ENCODE measurements around the gene NHERF2.

The NHERF2 gene

GRCh38 chr16:1978476-1979120 is 48.1 kb upstream of the NHERF2 start:
- Histone ChIP-seq H2BK12ac (ENCODE audit: low read length in 2 of 2) (no peak overlapping the region), H2BK5ac (ENCODE audit: low read depth, low read length, poor library complexity, severe bottlenecking) (no peak overlapping the region), H3K36me3 (ENCODE audit: control insufficient read depth in 1 of 2, insufficient read depth in 2 of 2, low read depth in 1 of 2, low read length in 2 of 2) (peaks cover 45 to 67% of the 10 kb centered on the region in 2 experiments), H4K8ac (ENCODE audit: low read length) (no peak overlapping the region), H3K9ac (ENCODE audit: low read length) (no peak overlapping the region), H4K91ac (ENCODE audit: low read length) (no peak overlapping the region), H2AK5ac (ENCODE audit: low read length, severe bottlenecking) (no peak overlapping the region), H2AFZ (ENCODE audit: low read depth, low read length) (no peak overlapping the region), H3K27me3 (ENCODE audit: control insufficient read depth in 1 of 2, insufficient read depth in 1 of 2, low read length in 2 of 2) (peaks cover 35 to 41% of the 10 kb centered on the region in 2 experiments), H3K4me2 (ENCODE audit: low read length, poor library complexity, severe bottlenecking) (no peak overlapping the region), H3K18ac (ENCODE audit: low read depth in 1 of 2, low read length in 2 of 2) (no peak overlapping the region), H3K4me1 (ENCODE audit: control insufficient read depth, insufficient read depth, low read depth, low read length) (peaks cover 29% of the 10 kb centered on the region), H3K27ac (ENCODE audit: low read length, poor library complexity, severe bottlenecking) (no peak overlapping the region), H3K9me3 (ENCODE audit: control insufficient read depth, low read length) (no peaks in the 10 kb centered on the region), H3K4ac (ENCODE audit: low read depth in 1 of 2, low read length in 2 of 2) (no peak overlapping the region), H3K4me3 (ENCODE audit: insufficient read depth in 1 of 2, low read depth in 1 of 2, low read length in 2 of 2) (no peak overlapping the region), H3K14ac (ENCODE audit: low read length in 2 of 2) (no peak overlapping the region), H2BK15ac (ENCODE audit: low read depth, poor library complexity, severe bottlenecking) (no peak overlapping the region), H3K23ac (ENCODE audit: low read length in 2 of 2) (no peak overlapping the region), H2BK120ac (ENCODE audit: low read depth, low read length) (no peak overlapping the region), H3K79me1 (replicated peaks; ENCODE audit: low read length, poor library complexity, severe bottlenecking) (peaks cover 20% of the 10 kb centered on the region)
- no peak for DNase-seq
- WGBS = 78% methylated on average over 37 of the region's 37 CpGs

- 16% methylated on average over 51 of the region's 70 CpGs for WGBS
- Histone ChIP-seq H3K9ac (ENCODE audit: low read length) (no peak overlapping the region), H3K79me1 (replicated peaks; ENCODE audit: low read length, poor library complexity, severe bottlenecking) (peaks cover 12% of the 10 kb centered on the region), H2BK120ac (ENCODE audit: low read depth, low read length) (no peak overlapping the region), H3K36me3 (ENCODE audit: control insufficient read depth in 1 of 2, insufficient read depth in 2 of 2, low read depth in 1 of 2, low read length in 2 of 2) (peaks cover 41 to 58% of the 10 kb centered on the region in 2 experiments), H3K9me3 (ENCODE audit: control insufficient read depth, low read length) (no peaks in the 10 kb centered on the region), H4K91ac (ENCODE audit: low read length) (no peak overlapping the region), H2AFZ (ENCODE audit: low read depth, low read length) (no peak overlapping the region), H3K4me2 (ENCODE audit: low read length, poor library complexity, severe bottlenecking) (no peak overlapping the region), H3K27ac (ENCODE audit: low read length, poor library complexity, severe bottlenecking) (no peak overlapping the region), H4K8ac (ENCODE audit: low read length) (no peak overlapping the region), H3K4me3 (ENCODE audit: insufficient read depth in 1 of 2, low read depth in 1 of 2, low read length in 2 of 2) (no peak overlapping the region), H3K4ac (ENCODE audit: low read depth in 1 of 2, low read length in 2 of 2) (no peak overlapping the region), H2BK5ac (ENCODE audit: low read depth, low read length, poor library complexity, severe bottlenecking) (no peak overlapping the region), H2BK12ac (ENCODE audit: low read length in 2 of 2) (no peak overlapping the region), H2AK5ac (ENCODE audit: low read length, severe bottlenecking) (no peak overlapping the region), H3K14ac (ENCODE audit: low read length in 2 of 2) (no peak overlapping the region), H3K4me1 (ENCODE audit: control insufficient read depth, insufficient read depth, low read depth, low read length) (peaks cover 28% of the 10 kb centered on the region), H3K18ac (ENCODE audit: low read depth in 1 of 2, low read length in 2 of 2) (no peak overlapping the region), H2BK15ac (ENCODE audit: low read depth, poor library complexity, severe bottlenecking) (peak overlapping the region; percentile 33), H3K27me3 (ENCODE audit: control insufficient read depth in 1 of 2, insufficient read depth in 1 of 2, low read length in 2 of 2) (peaks cover 35 to 41% of the 10 kb centered on the region in 2 experiments), H3K23ac (ENCODE audit: low read length in 2 of 2) (peak overlapping the region; percentile 22 to 23)
- no peak for DNase-seq
Measured at GRCh38 chr16:1979271-1980029, 47.3 kb upstream of the NHERF2 start.

- H3K4ac ChIP-seq (ENCODE audit: low read depth in 1 of 2, low read length in 2 of 2) = no peak overlapping the region
- no peak overlapping the region for H3K27ac ChIP-seq (ENCODE audit: low read length, poor library complexity, severe bottlenecking)
- no peak overlapping the region for H2BK15ac ChIP-seq (ENCODE audit: low read depth, poor library complexity, severe bottlenecking)
- no peak overlapping the region for H2AK5ac ChIP-seq (ENCODE audit: low read length, severe bottlenecking)
- H3K4me3 ChIP-seq (ENCODE audit: insufficient read depth in 1 of 2, low read depth in 1 of 2, low read length in 2 of 2) = peak overlapping the region in 1 of 2 experiments; percentile 4
- DNase-seq = no peak
- H3K27me3 ChIP-seq (ENCODE audit: control insufficient read depth in 1 of 2, insufficient read depth in 1 of 2, low read length in 2 of 2) = peaks cover 35 to 41% of the 10 kb centered on the region in 2 experiments
- no peak overlapping the region for H3K18ac ChIP-seq (ENCODE audit: low read depth in 1 of 2, low read length in 2 of 2)
- H3K36me3 ChIP-seq (ENCODE audit: control insufficient read depth in 1 of 2, insufficient read depth in 2 of 2, low read depth in 1 of 2, low read length in 2 of 2) = peaks cover 34 to 51% of the 10 kb centered on the region in 2 experiments
- H3K23ac ChIP-seq (ENCODE audit: low read length in 2 of 2) = no peak overlapping the region
- H3K14ac ChIP-seq (ENCODE audit: low read length in 2 of 2) = no peak overlapping the region
- H2BK5ac ChIP-seq (ENCODE audit: low read depth, low read length, poor library complexity, severe bottlenecking) = no peak overlapping the region
- WGBS = 20% methylated on average over 41 of the region's 53 CpGs
- no peak overlapping the region for H2BK12ac ChIP-seq (ENCODE audit: low read length in 2 of 2)
- no peak overlapping the region for H4K91ac ChIP-seq (ENCODE audit: low read length)
- H3K4me2 ChIP-seq (ENCODE audit: low read length, poor library complexity, severe bottlenecking) = no peak overlapping the region
- no peak overlapping the region for H2AFZ ChIP-seq (ENCODE audit: low read depth, low read length)
- H3K4me1 ChIP-seq (ENCODE audit: control insufficient read depth, insufficient read depth, low read depth, low read length) = peaks cover 28% of the 10 kb centered on the region
- no peak overlapping the region for H2BK120ac ChIP-seq (ENCODE audit: low read depth, low read length)
- H3K9ac ChIP-seq (ENCODE audit: low read length) = no peak overlapping the region
- no peak overlapping the region for H4K8ac ChIP-seq (ENCODE audit: low read length)
- H3K9me3 ChIP-seq (ENCODE audit: control insufficient read depth, low read length) = no peaks in the 10 kb centered on the region
- H3K79me1 ChIP-seq (replicated peaks; ENCODE audit: low read length, poor library complexity, severe bottlenecking) = peaks cover 7% of the 10 kb centered on the region
Measured at GRCh38 chr16:1980030-1980769, 46.5 kb upstream of the NHERF2 start.

- Histone ChIP-seq H3K4me2 (ENCODE audit: low read length, poor library complexity, severe bottlenecking) (no peak overlapping the region), H3K9ac (ENCODE audit: low read length) (no peak overlapping the region), H2BK5ac (ENCODE audit: low read depth, low read length, poor library complexity, severe bottlenecking) (no peak overlapping the region), H2AK5ac (ENCODE audit: low read length, severe bottlenecking) (no peak overlapping the region), H3K27ac (ENCODE audit: low read length, poor library complexity, severe bottlenecking) (no peak overlapping the region), H4K91ac (ENCODE audit: low read length) (no peak overlapping the region), H3K23ac (ENCODE audit: low read length in 2 of 2) (no peak overlapping the region), H2BK12ac (ENCODE audit: low read length in 2 of 2) (no peak overlapping the region), H3K27me3 (ENCODE audit: control insufficient read depth in 1 of 2, insufficient read depth in 1 of 2, low read length in 2 of 2) (peaks cover 35 to 41% of the 10 kb centered on the region in 2 experiments), H3K4me3 (ENCODE audit: insufficient read depth in 1 of 2, low read depth in 1 of 2, low read length in 2 of 2) (peak overlapping the region in 1 of 2 experiments; percentile 4), H3K36me3 (ENCODE audit: control insufficient read depth in 1 of 2, insufficient read depth in 2 of 2, low read depth in 1 of 2, low read length in 2 of 2) (peaks cover 32 to 51% of the 10 kb centered on the region in 2 experiments), H3K14ac (ENCODE audit: low read length in 2 of 2) (no peak overlapping the region), H3K18ac (ENCODE audit: low read depth in 1 of 2, low read length in 2 of 2) (no peak overlapping the region), H3K79me1 (replicated peaks; ENCODE audit: low read length, poor library complexity, severe bottlenecking) (peaks cover 7% of the 10 kb centered on the region), H3K4ac (ENCODE audit: low read depth in 1 of 2, low read length in 2 of 2) (no peak overlapping the region), H4K8ac (ENCODE audit: low read length) (no peak overlapping the region), H3K4me1 (ENCODE audit: control insufficient read depth, insufficient read depth, low read depth, low read length) (peaks cover 33% of the 10 kb centered on the region), H2BK120ac (ENCODE audit: low read depth, low read length) (no peak overlapping the region), H2BK15ac (ENCODE audit: low read depth, poor library complexity, severe bottlenecking) (no peak overlapping the region), H2AFZ (ENCODE audit: low read depth, low read length) (no peak overlapping the region), H3K9me3 (ENCODE audit: control insufficient read depth, low read length) (no peaks in the 10 kb centered on the region)
- 69% methylated on average over 16 of the region's 16 CpGs for WGBS
- DNase-seq = no peak
Measured at GRCh38 chr16:1980770-1981087, 46.0 kb upstream of the NHERF2 start.
